OCI-LY3 (cell line): ENCODE measurements around the gene ATP4A.

Experiments
- H2AFZ ChIP-seq: fragments of 200-600, 300-600 bp; shearing (Covaris generic); 2 replicates; pipeline ENCODE4 v1.6.0; 2014; ENCODE audit warnings: antibody characterized with exemption, low read depth, low read length
- H3K27ac ChIP-seq: fragments of 200-600, 300-600 bp; sonication (generic); 2 replicates; pipeline ENCODE4 v1.5.1; 2014; ENCODE audit warnings: mild to moderate bottlenecking, low read length, moderate library complexity, mixed read lengths
- H3K27me3 ChIP-seq: fragments of 200-600, 300-600 bp; sonication (generic); 2 replicates; pipeline ENCODE4 v1.6.1; 2014; ENCODE audit warnings: low read depth, low read length, mixed read lengths
- H3K36me3 ChIP-seq: fragments of 200-600, 300-600 bp; sonication (generic); replicated peaks from 2 replicates; pipeline ENCODE3; 2014; ENCODE audit warnings: low read depth, low read length, mixed read lengths
- H3K4me1 ChIP-seq: fragments of 300-600, 200-600 bp; sonication (generic); 2 replicates; pipeline ENCODE4 v1.6.1; 2014; ENCODE audit warnings: low read length, mixed read lengths
- H3K4me2 ChIP-seq: fragments of 200-600, 300-600 bp; sonication (generic); 2 replicates; pipeline ENCODE4 v1.6.1; 2014; ENCODE audit warnings: low read length, mixed read lengths
- H3K4me3 ChIP-seq: fragments of 300-600, 200-600 bp; sonication (generic); 2 replicates; pipeline ENCODE4 v1.5.1; 2014; ENCODE audit warnings: antibody characterized with exemption, mild to moderate bottlenecking, low read length, moderate library complexity
- H3K79me2 ChIP-seq: fragments of 300-600, 200-600 bp; shearing (Covaris generic); 2 replicates; pipeline ENCODE4 v1.6.1; 2014; ENCODE audit warnings: mild to moderate bottlenecking, low read length, mixed read lengths
- H3K9ac ChIP-seq: fragments of 300-600, 200-600 bp; shearing (Covaris generic); 2 replicates; pipeline ENCODE4 v1.6.0; 2014; ENCODE audit warnings: mild to moderate bottlenecking, low read length, moderate library complexity
- H3K9me3 ChIP-seq: fragments of 200-600, 300-600 bp; shearing (Covaris generic); 2 replicates; pipeline ENCODE4 v1.6.1; 2014; ENCODE audit warnings: low read length, mixed read lengths; ENCODE audit not compliant: insufficient read depth
- H4K20me1 ChIP-seq: fragments of 200-600, 300-600 bp; sonication (generic); 2 replicates; pipeline ENCODE4 v1.6.1; 2016; ENCODE audit warnings: low read length, mixed read lengths; ENCODE audit not compliant: insufficient read depth
- EZH2phosphoT487 ChIP-seq: fragments of 200-600 bp; shearing (Covaris generic); IDR thresholded peaks from 2 replicates; pipeline ENCODE4 v1.6.1; 2018; ENCODE audit warnings: antibody characterized with exemption, mixed run types, low read depth
- TF ChIP-seq, protein P1 (sequence below): fragments of 200-600, 300-600 bp; sonication (generic); IDR thresholded peaks from 2 replicates; pipeline ENCODE4 v1.5.1; 2014; ENCODE audit warnings: antibody characterized with exemption, low read length, low read depth

Gene ATP4A

DNA sequence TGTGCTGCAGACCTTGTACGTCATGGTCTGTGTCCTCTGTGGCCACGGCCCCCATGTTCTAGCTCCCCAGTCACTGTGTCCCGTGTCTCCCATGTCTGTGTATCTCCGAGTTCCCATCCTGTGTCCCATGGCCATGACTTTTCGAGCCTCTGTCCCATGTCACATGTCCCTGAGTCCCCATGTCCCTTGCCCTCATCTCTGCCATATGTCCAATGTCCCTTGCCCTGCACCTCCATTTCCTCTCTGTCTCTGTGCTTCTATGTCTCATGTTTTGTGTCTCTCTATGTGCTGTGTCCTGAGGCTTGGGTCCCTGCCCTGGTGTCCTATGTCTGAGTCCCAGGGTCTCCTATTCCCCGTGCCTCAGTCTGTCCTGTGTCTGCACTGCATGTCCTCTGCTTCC is 2.0 kb downstream of the ATP4A start:
- H3K4me1 ChIP-seq: peaks cover 14% of the 10 kb centered on the region
- no peaks in the 10 kb centered on the region for H3K9me3 ChIP-seq
- H3K27ac ChIP-seq: no peak overlapping the region
- no peak overlapping the region for H3K9ac ChIP-seq
- no peaks in the 10 kb centered on the region for H3K36me3 ChIP-seq
- H3K4me2 ChIP-seq: no peak overlapping the region
- TF ChIP-seq, protein P1, sequence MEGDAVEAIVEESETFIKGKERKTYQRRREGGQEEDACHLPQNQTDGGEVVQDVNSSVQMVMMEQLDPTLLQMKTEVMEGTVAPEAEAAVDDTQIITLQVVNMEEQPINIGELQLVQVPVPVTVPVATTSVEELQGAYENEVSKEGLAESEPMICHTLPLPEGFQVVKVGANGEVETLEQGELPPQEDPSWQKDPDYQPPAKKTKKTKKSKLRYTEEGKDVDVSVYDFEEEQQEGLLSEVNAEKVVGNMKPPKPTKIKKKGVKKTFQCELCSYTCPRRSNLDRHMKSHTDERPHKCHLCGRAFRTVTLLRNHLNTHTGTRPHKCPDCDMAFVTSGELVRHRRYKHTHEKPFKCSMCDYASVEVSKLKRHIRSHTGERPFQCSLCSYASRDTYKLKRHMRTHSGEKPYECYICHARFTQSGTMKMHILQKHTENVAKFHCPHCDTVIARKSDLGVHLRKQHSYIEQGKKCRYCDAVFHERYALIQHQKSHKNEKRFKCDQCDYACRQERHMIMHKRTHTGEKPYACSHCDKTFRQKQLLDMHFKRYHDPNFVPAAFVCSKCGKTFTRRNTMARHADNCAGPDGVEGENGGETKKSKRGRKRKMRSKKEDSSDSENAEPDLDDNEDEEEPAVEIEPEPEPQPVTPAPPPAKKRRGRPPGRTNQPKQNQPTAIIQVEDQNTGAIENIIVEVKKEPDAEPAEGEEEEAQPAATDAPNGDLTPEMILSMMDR: no peak
- no peak for TF ChIP-seq EZH2phosphoT487
- no peaks in the 10 kb centered on the region for H3K79me2 ChIP-seq
- no peak overlapping the region for H2AFZ ChIP-seq
- H4K20me1 ChIP-seq: no peaks in the 10 kb centered on the region
- peaks cover 26% of the 10 kb centered on the region for H3K27me3 ChIP-seq
- H3K4me3 ChIP-seq: no peak overlapping the region

DNA sequence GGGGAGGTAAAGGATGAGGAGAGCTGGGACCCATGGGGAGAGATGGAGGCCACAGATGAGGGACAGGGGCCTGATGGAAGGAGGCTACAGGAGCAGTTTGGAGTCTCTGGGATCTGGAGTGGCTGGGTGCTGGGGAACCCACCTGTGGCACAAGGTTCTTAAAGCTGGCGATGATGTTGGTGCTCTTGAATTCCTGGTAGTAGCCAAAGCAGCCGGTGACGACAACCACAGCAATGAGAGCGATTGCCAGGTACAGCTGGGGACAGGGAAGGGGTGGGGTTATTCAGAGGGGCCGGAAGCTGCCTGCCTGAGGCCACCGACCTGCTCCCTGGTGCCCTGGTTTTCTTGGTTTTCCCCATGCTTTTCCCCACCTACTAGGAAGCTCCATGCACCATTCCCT is 2.8 kb downstream of the ATP4A start:
- Histone ChIP-seq H3K9ac (no peak overlapping the region), H4K20me1 (no peaks in the 10 kb centered on the region)
- TF ChIP-seq, protein P1: no peak
- TF ChIP-seq EZH2phosphoT487: no peak

DNA sequence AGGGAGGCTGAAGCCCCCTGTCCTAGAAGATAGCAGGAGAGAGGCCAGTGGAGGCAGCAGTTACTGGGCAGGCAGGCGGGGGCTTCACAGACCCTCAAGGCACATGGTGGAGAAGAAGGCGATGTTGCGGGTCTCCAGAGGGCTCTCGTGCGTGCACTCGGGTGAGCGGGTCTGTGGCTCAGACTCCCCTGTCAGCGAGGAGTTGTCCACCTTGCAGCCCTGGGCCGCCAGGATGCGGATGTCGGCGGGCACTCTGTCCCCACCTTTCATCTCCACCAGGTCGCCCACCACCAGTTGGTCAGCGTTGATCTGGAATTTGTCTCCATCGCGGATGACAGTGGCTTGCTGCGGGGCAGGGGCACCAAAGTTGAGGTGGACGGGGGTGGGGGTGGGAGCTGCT is 3.2 kb downstream of the ATP4A start:
- H3K27me3 ChIP-seq: peaks cover 21% of the 10 kb centered on the region
- no peaks in the 10 kb centered on the region for H3K9me3 ChIP-seq
- no peak overlapping the region for H3K27ac ChIP-seq
- no peak overlapping the region for H2AFZ ChIP-seq
- H3K79me2 ChIP-seq: no peaks in the 10 kb centered on the region
- TF ChIP-seq, protein P1: no peak
- TF ChIP-seq EZH2phosphoT487: no peak
- H3K9ac ChIP-seq: no peak overlapping the region
- H3K4me2 ChIP-seq: no peak overlapping the region
- H3K36me3 ChIP-seq: no peaks in the 10 kb centered on the region
- H3K4me3 ChIP-seq: no peak overlapping the region
- no peaks in the 10 kb centered on the region for H4K20me1 ChIP-seq
- H3K4me1 ChIP-seq: peaks cover 14% of the 10 kb centered on the region

More for the DNA sequence above, 2.8 kb downstream of the ATP4A start:
- H3K4me1 ChIP-seq: peaks cover 14% of the 10 kb centered on the region
- H3K36me3 ChIP-seq: no peaks in the 10 kb centered on the region
- H3K79me2 ChIP-seq: no peaks in the 10 kb centered on the region
- no peak overlapping the region for H3K4me3 ChIP-seq
- H3K27ac ChIP-seq: no peak overlapping the region
- peaks cover 24% of the 10 kb centered on the region for H3K27me3 ChIP-seq
- H3K9me3 ChIP-seq: no peaks in the 10 kb centered on the region
- no peak overlapping the region for H2AFZ ChIP-seq
- no peak overlapping the region for H3K4me2 ChIP-seq

DNA sequence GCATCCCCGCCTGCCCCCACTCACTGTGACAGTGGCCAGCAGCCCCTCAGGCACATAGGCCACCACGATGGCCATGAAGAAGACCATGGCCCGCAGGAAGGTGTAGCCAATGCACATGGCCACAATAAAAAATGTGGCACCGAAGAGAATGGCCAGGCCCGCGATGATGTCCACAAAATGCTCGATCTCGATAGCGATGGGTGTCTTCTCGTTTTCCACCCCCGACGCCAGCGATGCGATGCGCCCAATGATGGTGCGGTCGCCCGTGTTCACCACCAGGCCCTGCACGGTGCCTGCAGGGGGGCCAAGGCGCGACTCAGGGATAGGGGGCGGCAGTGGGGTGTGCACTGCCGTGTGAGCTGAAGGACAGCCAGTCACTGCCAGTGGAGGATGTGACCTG is 3.7 kb downstream of the ATP4A start:
- Histone ChIP-seq H3K79me2 (no peaks in the 10 kb centered on the region), H3K9me3 (no peaks in the 10 kb centered on the region), H4K20me1 (no peaks in the 10 kb centered on the region), H3K4me3 (no peak overlapping the region), H3K9ac (no peak overlapping the region), H3K27me3 (peaks cover 16% of the 10 kb centered on the region), H3K36me3 (no peaks in the 10 kb centered on the region), H3K4me1 (peaks cover 14% of the 10 kb centered on the region), H3K27ac (no peak overlapping the region), H3K4me2 (no peak overlapping the region), H2AFZ (no peak overlapping the region)
- no peak for TF ChIP-seq EZH2phosphoT487
- TF ChIP-seq, protein P1: no peak
